Measurements from ENCODE around the gene PAX7.
A peak's percentile ranks its signal among the peaks of the same experiment; 100 is the strongest.

PAX7 gene

DNA sequence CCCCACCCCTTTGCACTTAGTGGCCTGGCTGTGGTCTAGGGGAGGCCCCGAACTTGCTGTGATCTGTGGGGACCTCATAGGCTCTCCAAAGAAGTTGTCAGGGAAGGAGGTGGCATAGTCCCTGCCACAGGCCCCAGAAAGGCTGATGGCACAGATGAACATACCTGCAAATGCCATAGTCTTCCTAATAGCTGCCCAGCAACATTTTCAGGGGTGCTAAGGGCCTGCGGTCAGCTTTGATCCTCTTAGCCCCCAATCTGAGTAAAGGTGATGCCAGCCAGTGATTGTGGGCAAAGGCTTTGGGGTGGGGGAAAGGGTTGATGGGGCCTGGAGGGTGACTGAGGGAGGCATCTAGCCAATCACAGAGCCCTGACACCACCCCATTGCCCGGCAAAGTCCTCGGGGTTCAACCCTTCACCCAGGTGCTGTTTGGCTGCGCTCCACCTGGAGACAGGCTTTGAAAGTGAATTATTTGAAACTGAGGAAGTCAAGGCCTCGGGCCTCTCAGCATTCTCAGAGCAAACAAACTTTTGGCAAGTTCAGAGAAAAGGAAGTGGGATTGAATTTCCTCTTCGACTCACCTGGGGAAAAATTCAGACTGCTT lies 35.8 kb downstream of the PAX7 start:
- no peaks in the 10 kb centered on the region for H3K4me1 ChIP-seq (ENCODE audit: control extremely low read depth in 1 of 4, control insufficient read depth in 4 of 4, insufficient read depth in 4 of 4, low read length in 3 of 4)
- DNase-seq = no peak
- no peak overlapping the region for H3K27ac ChIP-seq (ENCODE audit: insufficient read depth in 1 of 2, low read depth in 1 of 2, low read length in 2 of 2, poor library complexity in 1 of 2, severe bottlenecking in 2 of 2)
- H3K27me3 ChIP-seq (replicated peaks in 2 of 5; ENCODE audit: control insufficient read depth in 4 of 5, insufficient read depth in 5 of 5, low read length in 4 of 5) = peaks cover 0 to 74% (median 11%) of the 10 kb centered on the region in 5 experiments
- no peak overlapping the region for H3K4me3 ChIP-seq (ENCODE audit: control insufficient read depth in 1 of 7, extremely low read depth in 1 of 7, insufficient read depth in 4 of 7, low read depth in 2 of 7, low read length in 6 of 7)
- ChIA-PET POLR2A (no interaction called here), CTCF (interaction anchor here (1.1 kb wide), 1 partner anchor 69 kb away, joined by 3 read pairs; no protein-coding TSS in a partner anchor)
- H3K9me3 ChIP-seq (ENCODE audit: control extremely low read depth in 1 of 5, control insufficient read depth in 4 of 5, insufficient read depth in 2 of 5, low read depth in 1 of 5, low read length in 4 of 5) = no peaks in the 10 kb centered on the region
- no peaks in the 10 kb centered on the region for H3K36me3 ChIP-seq (ENCODE audit: control insufficient read depth in 4 of 4, insufficient read depth in 4 of 4, low read length in 3 of 4)
- WGBS (ENCODE audit: insufficient coverage) = 69% methylated on average over 7 of the region's 7 CpGs

GRCh38 chr1:18667333-18667732 lies 36.7 kb downstream of the PAX7 start:
- 85% methylated on average over 3 of the region's 6 CpGs for WGBS (ENCODE audit: insufficient coverage)
- no peaks in the 10 kb centered on the region for H3K4me1 ChIP-seq (ENCODE audit: control extremely low read depth in 1 of 4, control insufficient read depth in 4 of 4, insufficient read depth in 4 of 4, low read length in 3 of 4)
- H3K9me3 ChIP-seq (ENCODE audit: control extremely low read depth in 1 of 5, control insufficient read depth in 4 of 5, insufficient read depth in 2 of 5, low read depth in 1 of 5, low read length in 4 of 5) = no peaks in the 10 kb centered on the region
- CTCF ChIA-PET = interaction anchor here (1.1 kb wide), 1 partner anchor 70 kb away, joined by 3 read pairs; no protein-coding TSS in a partner anchor
- H3K36me3 ChIP-seq (ENCODE audit: control insufficient read depth in 4 of 4, insufficient read depth in 4 of 4, low read length in 3 of 4) = no peaks in the 10 kb centered on the region
- POLR2A ChIA-PET = no interaction called here
- no peak for DNase-seq
- H3K27ac ChIP-seq (ENCODE audit: insufficient read depth in 1 of 2, low read depth in 1 of 2, low read length in 2 of 2, poor library complexity in 1 of 2, severe bottlenecking in 2 of 2) = no peak overlapping the region
- peaks cover 0 to 67% (median 11%) of the 10 kb centered on the region in 5 experiments for H3K27me3 ChIP-seq (replicated peaks in 2 of 5; ENCODE audit: control insufficient read depth in 4 of 5, insufficient read depth in 5 of 5, low read length in 4 of 5)
- H3K4me3 ChIP-seq (ENCODE audit: control insufficient read depth in 1 of 7, extremely low read depth in 1 of 7, insufficient read depth in 4 of 7, low read depth in 2 of 7, low read length in 6 of 7) = no peak overlapping the region

DNA sequence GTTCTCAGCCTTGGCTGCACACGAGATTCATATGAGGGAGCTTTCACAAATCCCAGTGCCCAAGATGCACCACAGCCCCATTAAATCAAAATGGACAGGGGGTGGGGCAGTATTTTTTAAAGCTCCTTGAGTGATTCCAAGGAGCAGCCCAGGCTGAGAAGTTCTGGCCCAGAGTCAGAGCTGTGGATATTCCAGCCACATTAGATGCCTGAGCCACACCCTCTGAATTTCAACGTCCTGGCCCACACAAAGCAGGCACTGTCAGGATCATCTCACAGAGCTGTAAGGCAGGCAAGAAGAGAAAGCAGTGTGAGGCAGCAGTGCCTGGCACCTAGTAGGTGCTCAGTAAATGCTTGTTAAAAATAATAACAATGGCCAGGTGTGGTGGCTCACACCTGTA lies 37.4 kb downstream of the PAX7 start:
- Histone ChIP-seq H3K36me3 (ENCODE audit: control insufficient read depth in 4 of 4, insufficient read depth in 4 of 4, low read length in 3 of 4) (no peaks in the 10 kb centered on the region), H3K4me1 (ENCODE audit: control extremely low read depth in 1 of 4, control insufficient read depth in 4 of 4, insufficient read depth in 4 of 4, low read length in 3 of 4) (no peaks in the 10 kb centered on the region), H3K9me3 (ENCODE audit: control extremely low read depth in 1 of 5, control insufficient read depth in 4 of 5, insufficient read depth in 2 of 5, low read depth in 1 of 5, low read length in 4 of 5) (no peaks in the 10 kb centered on the region), H3K27me3 (replicated peaks in 2 of 5; ENCODE audit: control insufficient read depth in 4 of 5, insufficient read depth in 5 of 5, low read length in 4 of 5) (peaks cover 0 to 66% (median 11%) of the 10 kb centered on the region in 5 experiments), H3K27ac (ENCODE audit: insufficient read depth in 1 of 2, low read depth in 1 of 2, low read length in 2 of 2, poor library complexity in 1 of 2, severe bottlenecking in 2 of 2) (no peak overlapping the region), H3K4me3 (ENCODE audit: control insufficient read depth in 1 of 7, extremely low read depth in 1 of 7, insufficient read depth in 4 of 7, low read depth in 2 of 7, low read length in 6 of 7) (no peak overlapping the region)
- POLR2A ChIA-PET = no interaction called here
- no peak for DNase-seq
- 67% methylated on average over 1 of the region's 2 CpGs for WGBS (ENCODE audit: insufficient coverage)
- CTCF ChIA-PET = no interaction called here

DNA sequence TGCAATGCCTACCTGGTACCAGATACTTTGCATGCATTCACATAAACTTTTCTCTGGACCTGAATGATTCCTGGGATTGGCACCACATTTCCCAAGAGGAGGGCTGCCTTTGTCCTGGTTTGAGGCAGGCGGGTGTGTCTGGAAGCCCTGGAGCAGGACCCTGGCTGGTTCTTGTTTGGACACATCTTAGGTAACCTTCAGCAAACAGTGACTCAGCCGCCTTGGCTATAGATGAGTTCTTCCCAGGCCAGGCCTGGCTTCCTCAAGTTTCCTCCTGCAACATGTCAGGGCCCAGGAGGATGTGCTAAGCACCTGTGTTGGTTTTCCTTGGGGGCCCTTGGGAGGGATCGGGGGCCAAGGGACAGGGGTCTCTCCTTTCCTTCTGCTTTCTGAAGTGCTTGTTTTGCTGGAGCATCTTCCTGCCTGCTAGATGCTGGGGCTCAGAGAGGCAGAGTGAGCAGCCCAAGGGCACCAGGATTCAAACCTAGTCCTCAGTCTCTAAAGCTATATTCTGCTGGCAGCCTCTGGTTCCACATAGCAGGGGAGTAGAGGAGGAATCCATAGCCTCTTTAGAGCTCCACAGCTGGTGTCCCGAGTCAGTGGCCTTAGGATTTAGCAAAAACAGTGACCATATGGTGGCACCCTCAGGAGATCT lies 38.2 kb downstream of the PAX7 start:
- Histone ChIP-seq H3K4me1 (ENCODE audit: control extremely low read depth in 1 of 4, control insufficient read depth in 4 of 4, insufficient read depth in 4 of 4, low read length in 3 of 4) (no peaks in the 10 kb centered on the region), H3K27ac (ENCODE audit: insufficient read depth in 1 of 2, low read depth in 1 of 2, low read length in 2 of 2, poor library complexity in 1 of 2, severe bottlenecking in 2 of 2) (no peak overlapping the region), H3K4me3 (ENCODE audit: control insufficient read depth in 1 of 7, extremely low read depth in 1 of 7, insufficient read depth in 4 of 7, low read depth in 2 of 7, low read length in 6 of 7) (no peak overlapping the region), H3K36me3 (ENCODE audit: control insufficient read depth in 4 of 4, insufficient read depth in 4 of 4, low read length in 3 of 4) (no peaks in the 10 kb centered on the region), H3K9me3 (ENCODE audit: control extremely low read depth in 1 of 5, control insufficient read depth in 4 of 5, insufficient read depth in 2 of 5, low read depth in 1 of 5, low read length in 4 of 5) (no peaks in the 10 kb centered on the region), H3K27me3 (replicated peaks in 2 of 5; ENCODE audit: control insufficient read depth in 4 of 5, insufficient read depth in 5 of 5, low read length in 4 of 5) (peaks cover 1 to 65% (median 11%) of the 10 kb centered on the region in 5 experiments)
- ChIA-PET POLR2A (no interaction called here), CTCF (no interaction called here)
- WGBS (ENCODE audit: insufficient coverage) = 72% methylated on average over 4 of the region's 4 CpGs
- DNase-seq = no peak

DNA sequence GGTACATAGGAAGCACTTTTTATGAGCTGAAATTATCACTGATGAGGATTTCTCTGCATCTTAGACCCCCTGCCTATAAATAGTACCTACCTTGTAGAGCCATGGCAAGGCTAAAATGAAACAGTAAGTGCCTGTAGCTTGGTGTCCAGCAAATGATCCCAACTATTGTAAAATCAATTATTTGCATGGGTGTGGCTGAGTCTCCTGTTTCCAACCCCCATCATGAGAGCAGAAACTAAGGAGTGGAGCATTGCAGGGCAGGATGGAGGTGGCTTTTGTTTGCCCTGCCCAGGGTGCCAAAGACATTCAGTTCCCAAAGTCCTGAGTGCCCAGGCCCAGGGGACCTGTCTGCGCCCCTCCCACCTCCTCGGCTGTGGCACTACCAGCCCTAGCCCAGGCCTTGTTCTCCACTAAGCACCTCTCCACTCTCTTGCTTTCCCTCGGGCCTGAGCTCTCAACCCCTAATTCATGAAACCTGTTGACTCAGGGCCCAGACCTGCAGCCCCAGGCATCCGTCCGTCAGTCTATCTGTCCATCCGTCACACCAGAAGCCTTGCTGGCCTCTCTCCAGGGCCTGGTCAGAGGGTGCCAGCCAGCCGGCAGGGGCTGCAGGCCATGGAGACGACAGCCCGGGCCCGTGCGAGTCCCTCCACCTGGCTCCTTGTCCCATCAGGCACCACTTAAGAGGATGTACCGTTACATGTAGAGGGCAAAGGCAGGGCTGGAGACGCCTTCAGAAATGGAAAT lies 39.6 kb downstream of the PAX7 start:
- no peak for DNase-seq

DNA sequence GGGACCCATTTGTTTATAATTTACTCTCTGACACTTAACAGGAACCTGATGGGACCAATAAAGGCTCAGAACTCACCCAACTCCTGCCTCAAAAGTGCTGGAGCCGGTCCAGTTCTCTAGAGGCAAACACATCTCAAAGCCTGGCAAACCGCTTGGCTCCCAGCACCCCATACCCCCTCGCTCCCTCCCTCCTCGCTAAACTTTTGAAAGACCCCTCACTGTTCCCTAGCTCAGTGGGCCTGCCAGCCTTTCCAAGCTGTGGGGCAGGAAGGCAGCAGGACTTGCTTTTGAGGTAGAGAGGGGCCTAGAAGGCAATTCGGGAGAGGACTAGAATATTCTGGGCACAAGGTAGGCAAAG lies 40.2 kb downstream of the PAX7 start:
- Histone ChIP-seq H3K9me3 (ENCODE audit: control extremely low read depth in 1 of 5, control insufficient read depth in 4 of 5, insufficient read depth in 2 of 5, low read depth in 1 of 5, low read length in 4 of 5) (no peaks in the 10 kb centered on the region), H3K4me1 (ENCODE audit: control extremely low read depth in 1 of 4, control insufficient read depth in 4 of 4, insufficient read depth in 4 of 4, low read length in 3 of 4) (no peaks in the 10 kb centered on the region), H3K36me3 (ENCODE audit: control insufficient read depth in 4 of 4, insufficient read depth in 4 of 4, low read length in 3 of 4) (no peaks in the 10 kb centered on the region), H3K27ac (ENCODE audit: insufficient read depth in 1 of 2, low read depth in 1 of 2, low read length in 2 of 2, poor library complexity in 1 of 2, severe bottlenecking in 2 of 2) (no peak overlapping the region), H3K4me3 (ENCODE audit: control insufficient read depth in 1 of 7, extremely low read depth in 1 of 7, insufficient read depth in 4 of 7, low read depth in 2 of 7, low read length in 6 of 7) (no peak overlapping the region), H3K27me3 (replicated peaks in 2 of 5; ENCODE audit: control insufficient read depth in 4 of 5, insufficient read depth in 5 of 5, low read length in 4 of 5) (peaks cover 2 to 72% (median 23%) of the 10 kb centered on the region in 5 experiments)
- no peak for DNase-seq
- whole genome bisulfite sequencing (ENCODE audit: insufficient coverage) = 81% methylated on average over 4 of the region's 5 CpGs
- POLR2A ChIA-PET = no interaction called here
- CTCF ChIA-PET = no interaction called here

More for the DNA sequence above, 39.6 kb downstream of the PAX7 start:
- CTCF ChIA-PET = interaction anchor here (0.9 kb wide), 1 partner anchor 11 kb away, joined by 4 read pairs; no protein-coding TSS in a partner anchor
- H3K27me3 ChIP-seq (replicated peaks in 2 of 5; ENCODE audit: control insufficient read depth in 4 of 5, insufficient read depth in 5 of 5, low read length in 4 of 5) = peaks cover 2 to 69% (median 20%) of the 10 kb centered on the region in 5 experiments
- 86% methylated on average over 12 of the region's 13 CpGs for WGBS (ENCODE audit: insufficient coverage)
- POLR2A ChIA-PET = no interaction called here
- no peak overlapping the region for H3K4me3 ChIP-seq (ENCODE audit: control insufficient read depth in 1 of 7, extremely low read depth in 1 of 7, insufficient read depth in 4 of 7, low read depth in 2 of 7, low read length in 6 of 7)
- no peaks in the 10 kb centered on the region for H3K9me3 ChIP-seq (ENCODE audit: control extremely low read depth in 1 of 5, control insufficient read depth in 4 of 5, insufficient read depth in 2 of 5, low read depth in 1 of 5, low read length in 4 of 5)
- no peaks in the 10 kb centered on the region for H3K4me1 ChIP-seq (ENCODE audit: control extremely low read depth in 1 of 4, control insufficient read depth in 4 of 4, insufficient read depth in 4 of 4, low read length in 3 of 4)
- no peaks in the 10 kb centered on the region for H3K36me3 ChIP-seq (ENCODE audit: control insufficient read depth in 4 of 4, insufficient read depth in 4 of 4, low read length in 3 of 4)
- H3K27ac ChIP-seq (ENCODE audit: insufficient read depth in 1 of 2, low read depth in 1 of 2, low read length in 2 of 2, poor library complexity in 1 of 2, severe bottlenecking in 2 of 2) = no peak overlapping the region

DNA sequence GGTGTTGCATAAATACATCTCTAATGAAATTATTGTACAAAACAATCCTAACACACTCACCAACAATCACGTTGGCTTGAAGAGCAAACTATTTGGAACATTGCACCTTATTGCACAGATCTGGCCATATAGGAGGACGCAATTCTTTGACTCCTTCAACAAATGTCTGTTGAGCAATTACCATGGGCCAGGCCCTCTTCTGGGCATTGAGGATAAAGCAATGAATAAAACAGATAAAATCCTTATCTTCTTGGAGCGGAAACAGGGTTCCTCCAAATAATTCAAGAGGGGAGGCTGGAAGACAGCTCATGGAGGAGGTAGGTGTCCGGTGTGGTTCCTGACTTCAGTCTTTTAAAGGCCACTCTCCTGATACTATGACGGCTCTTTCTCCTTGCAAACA lies 43.3 kb downstream of the PAX7 start:
- ChIA-PET POLR2A (no interaction called here), CTCF (no interaction called here)
- H3K27me3 ChIP-seq (replicated peaks in 2 of 5; ENCODE audit: control insufficient read depth in 4 of 5, insufficient read depth in 5 of 5, low read length in 4 of 5) = peaks cover 2 to 73% (median 26%) of the 10 kb centered on the region in 5 experiments
- no peaks in the 10 kb centered on the region for H3K9me3 ChIP-seq (ENCODE audit: control extremely low read depth in 1 of 5, control insufficient read depth in 4 of 5, insufficient read depth in 2 of 5, low read depth in 1 of 5, low read length in 4 of 5)
- no peak overlapping the region for H3K27ac ChIP-seq (ENCODE audit: insufficient read depth in 1 of 2, low read depth in 1 of 2, low read length in 2 of 2, poor library complexity in 1 of 2, severe bottlenecking in 2 of 2)
- H3K4me1 ChIP-seq (ENCODE audit: control extremely low read depth in 1 of 4, control insufficient read depth in 4 of 4, insufficient read depth in 4 of 4, low read length in 3 of 4) = no peaks in the 10 kb centered on the region
- peak in 2 of 3 donors; percentile 18 to 31 for DNase-seq
- 47% methylated on average over 5 of the region's 5 CpGs for WGBS (ENCODE audit: insufficient coverage)
- H3K4me3 ChIP-seq (ENCODE audit: control insufficient read depth in 1 of 7, extremely low read depth in 1 of 7, insufficient read depth in 4 of 7, low read depth in 2 of 7, low read length in 6 of 7) = no peak overlapping the region
- no peaks in the 10 kb centered on the region for H3K36me3 ChIP-seq (ENCODE audit: control insufficient read depth in 4 of 4, insufficient read depth in 4 of 4, low read length in 3 of 4)

Measured in common myeloid progenitor, CD34-positive (primary cell).